Activated CD4-positive, alpha-beta T cell treated with anti-CD3 and anti-CD28 coated beads for 4 hours (primary cell): ENCODE measurements around the gene MUC3A.

Experiments used
- DNase-seq, 2 donors: peaks; one replicate each; pipeline ENCODE4 v3.0.0-alpha.2; 2020

MUC3A gene

DNA sequence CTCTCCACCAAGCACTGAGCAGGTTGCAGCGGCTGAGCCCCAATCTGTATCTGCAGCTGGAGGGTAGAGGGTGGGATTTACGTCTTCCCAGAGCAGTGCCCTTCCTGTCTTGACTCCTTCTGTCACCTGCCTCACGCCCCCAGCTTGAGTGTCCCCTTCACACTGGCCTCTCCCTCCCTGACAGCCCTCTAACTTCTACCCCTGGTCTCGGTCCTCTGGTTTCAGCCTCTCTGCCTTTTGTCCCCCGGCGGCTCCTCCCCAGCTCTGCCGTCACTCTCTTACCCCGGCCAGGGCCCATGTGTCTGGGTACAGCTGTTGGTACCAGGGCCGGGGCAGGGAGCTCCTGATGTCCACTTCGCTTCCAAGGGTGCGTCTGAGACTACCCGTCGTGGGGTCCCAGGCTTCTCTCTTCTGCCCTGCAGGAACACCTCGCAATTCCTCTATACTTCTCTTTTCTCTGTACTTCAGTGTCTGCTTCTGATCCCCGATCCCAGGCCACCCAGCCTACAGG is 654 bp downstream of the MUC3A start:
- no peak for DNase-seq

DNA sequence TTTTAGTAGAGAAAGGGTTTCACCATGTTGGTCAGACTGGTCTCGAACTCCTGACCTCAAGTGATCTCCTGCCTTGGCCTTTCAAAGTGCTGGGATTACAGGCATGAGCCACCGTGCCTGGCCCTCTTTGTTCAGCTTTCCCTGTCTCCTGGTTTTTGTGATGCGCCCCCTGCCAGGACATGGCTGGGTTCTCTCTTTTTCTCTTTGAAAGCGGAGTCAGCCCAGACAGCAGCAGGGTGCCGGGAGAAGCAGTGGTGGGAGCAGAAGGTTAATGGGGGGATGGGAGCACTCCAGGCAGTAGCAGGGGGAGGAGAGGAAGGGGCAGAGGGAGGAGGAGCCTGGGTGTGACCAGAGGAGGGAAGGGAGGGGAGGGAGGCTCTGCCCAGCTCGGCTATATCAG is 1.8 kb downstream of the MUC3A start:
- no peak for DNase-seq

- no peak for DNase-seq
These were observed 2.7 kb downstream of the MUC3A start for GRCh38 chr7:100951888-100952560.

DNA sequence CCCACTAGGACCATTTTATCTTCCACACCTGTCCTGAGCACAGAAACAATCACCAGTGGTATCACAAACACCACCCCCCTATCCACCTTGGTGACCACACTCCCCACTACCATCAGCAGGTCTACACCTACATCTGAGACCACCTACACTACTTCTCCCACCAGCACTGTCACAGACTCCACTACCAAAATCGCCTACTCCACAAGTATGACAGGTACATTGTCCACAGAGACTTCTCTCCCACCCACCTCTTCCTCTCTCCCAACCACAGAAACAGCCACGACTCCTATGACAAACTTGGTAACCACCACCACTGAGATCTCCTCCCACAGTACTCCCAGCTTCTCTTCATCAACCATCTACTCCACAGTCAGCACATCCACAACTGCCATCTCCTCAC is 3.3 kb downstream of the MUC3A start:
- no peak for DNase-seq

DNA sequence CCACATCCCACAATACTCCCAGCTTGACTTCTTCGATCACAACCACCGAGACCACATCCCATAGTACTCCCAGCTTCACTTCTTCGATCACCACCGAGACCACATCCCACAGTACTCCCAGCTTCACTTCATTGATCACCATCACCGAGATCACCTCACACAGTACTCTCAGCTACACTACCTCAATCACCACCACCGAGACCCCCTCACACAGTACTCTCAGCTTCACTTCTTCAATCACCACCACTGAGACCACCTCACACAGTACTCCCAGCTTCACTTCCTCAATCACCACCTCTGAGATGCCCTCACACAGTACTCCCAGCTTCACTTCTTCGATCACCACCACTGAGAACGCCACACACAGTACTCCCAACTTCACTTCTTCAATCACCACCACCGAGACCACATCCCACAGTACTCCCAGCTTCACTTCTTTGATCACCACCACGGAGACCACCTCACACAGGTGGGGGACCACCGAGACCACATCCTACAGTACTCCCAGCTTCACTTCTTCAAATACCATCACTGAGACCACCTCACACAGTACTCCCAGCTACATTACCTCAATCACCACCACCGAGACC is 8.6 kb downstream of the MUC3A start:
- DNase-seq, result no peak

GRCh38 chr7:100959894-100960293 is 10.6 kb downstream of the MUC3A start:
- DNase-seq, result no peak

GRCh38 chr7:100962537-100962936 is 13.2 kb downstream of the MUC3A start:
- no peak for DNase-seq

- DNase-seq, result no peak
These were observed 14.1 kb downstream of the MUC3A start for GRCh38 chr7:100963386-100963785.

- no peak for DNase-seq
These were observed 14.5 kb downstream of the MUC3A start for GRCh38 chr7:100963874-100964273.

GRCh38 chr7:100964630-100965029 is 15.3 kb downstream of the MUC3A start:
- DNase-seq, result no peak

GRCh38 chr7:100965045-100965722 is 15.8 kb downstream of the MUC3A start:
- DNase-seq, result no peak

DNA sequence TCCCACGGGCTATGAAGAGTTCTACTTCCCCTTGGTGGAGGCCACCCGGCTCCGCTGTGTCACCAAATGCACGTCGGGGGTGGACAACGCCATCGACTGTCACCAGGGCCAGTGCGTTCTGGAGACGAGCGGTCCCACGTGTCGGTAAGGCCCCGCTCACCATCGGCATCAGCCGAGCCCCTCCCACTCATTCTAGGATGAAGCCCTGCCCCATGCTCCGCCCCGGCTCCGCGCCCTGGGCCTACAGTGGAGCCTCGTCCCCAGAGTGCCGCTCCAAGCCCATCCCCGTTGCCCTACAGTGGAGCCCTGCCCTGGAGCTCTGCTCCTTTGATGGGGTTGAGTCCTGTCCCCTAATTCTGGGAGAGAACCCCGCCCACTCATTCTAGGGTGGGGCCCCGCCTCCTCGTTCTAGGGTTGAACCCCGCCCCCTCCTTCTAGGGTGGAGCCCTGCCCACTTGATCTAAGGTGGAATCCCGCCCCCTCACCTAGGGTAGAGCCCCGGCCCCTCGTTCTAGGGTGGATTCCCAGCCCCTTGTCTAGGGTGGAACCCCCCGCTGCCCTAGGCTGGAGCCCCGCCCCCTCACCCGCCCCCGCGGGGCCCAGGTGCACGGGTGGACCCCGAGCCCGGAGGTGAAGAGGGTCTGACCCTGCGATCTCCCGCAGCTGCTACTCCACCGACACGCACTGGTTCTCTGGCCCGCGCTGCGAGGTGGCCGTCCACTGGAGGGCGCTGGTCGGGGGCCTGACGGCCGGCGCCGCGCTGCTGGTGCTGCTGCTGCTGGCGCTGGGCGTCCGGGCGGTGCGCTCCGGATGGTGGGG is 16.6 kb downstream of the MUC3A start:
- DNase-seq, result peak; percentile 64 to 71

GRCh38 chr7:100966542-100967291 is 17.4 kb downstream of the MUC3A start:
- no peak for DNase-seq

DNA sequence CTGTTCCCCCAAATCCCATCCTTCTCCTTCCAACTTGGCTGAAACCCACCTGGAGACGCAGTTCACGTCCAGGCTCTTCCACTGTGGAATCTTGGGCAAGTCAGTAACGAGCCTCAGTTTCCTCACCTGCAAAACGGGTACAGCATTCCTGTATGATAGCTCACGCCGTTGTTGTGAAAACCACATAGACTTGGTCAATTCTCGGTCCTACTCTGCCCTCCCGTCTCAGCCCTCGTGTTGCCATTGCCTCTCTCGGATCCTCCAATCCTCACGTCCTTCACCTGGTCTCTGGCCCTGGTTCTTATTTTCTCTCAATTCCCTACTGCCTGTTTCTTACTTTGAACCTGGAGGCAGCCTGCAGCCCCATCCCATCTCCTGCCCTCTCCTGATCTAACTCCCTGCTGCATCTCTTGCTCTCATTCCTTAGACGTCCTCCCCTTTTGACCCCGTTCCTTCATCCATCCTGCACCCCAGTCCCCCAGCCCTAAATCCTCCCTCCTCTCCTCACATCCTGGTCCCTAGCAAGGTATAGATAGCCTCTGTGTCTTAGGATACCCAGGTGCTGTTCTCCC is 18.0 kb downstream of the MUC3A start:
- DNase-seq, result no peak

- DNase-seq, result no peak
These were observed 18.7 kb downstream of the MUC3A start for GRCh38 chr7:100968031-100968430.

DNA sequence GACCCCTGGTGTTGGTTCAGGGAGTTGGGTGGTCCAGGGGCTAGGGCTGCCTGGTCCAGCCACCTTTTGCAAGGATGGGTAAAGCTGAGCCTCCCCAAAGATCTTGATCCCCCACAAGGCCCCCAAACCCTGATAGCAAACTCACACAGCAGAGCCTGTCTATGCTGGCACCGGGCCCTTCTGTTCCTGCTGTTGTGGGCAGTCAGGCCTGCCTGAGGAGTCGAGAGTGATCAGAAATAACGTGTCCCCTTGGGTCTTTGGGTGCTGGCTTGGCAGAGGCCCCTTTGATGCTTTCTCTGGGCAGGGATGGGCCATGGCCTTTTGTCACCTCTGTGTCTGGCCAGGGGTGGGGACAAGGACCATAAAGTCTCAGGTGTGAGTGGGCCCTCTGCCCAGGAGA is 19.3 kb downstream of the MUC3A start:
- DNase-seq, result no peak

DNA sequence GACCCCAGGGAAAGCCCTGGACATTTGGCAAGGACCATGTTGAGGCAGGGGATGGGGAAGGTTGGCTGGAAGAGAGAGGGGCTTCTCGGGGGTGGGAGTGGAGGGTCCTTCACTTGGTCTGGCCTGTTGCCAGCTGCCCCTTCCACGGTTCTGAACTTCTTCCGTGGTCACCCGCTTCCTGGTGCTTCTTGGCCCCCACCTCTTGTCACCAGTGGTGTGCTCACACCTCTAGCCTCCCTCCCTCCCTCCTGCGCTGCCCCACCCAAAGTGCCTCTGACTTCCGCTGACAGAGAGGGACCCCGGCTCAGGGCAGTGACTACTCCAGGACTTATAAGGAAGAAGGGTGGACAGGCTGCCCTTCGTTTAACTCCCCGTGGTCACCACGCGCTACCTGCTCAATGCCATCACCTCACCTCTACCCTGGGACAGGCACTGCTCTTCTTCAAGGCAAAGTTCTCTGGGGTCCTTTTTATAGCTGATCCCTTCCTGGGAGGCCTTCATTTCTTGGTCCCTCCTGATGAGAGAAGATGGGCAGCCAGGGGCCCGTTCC is 19.8 kb downstream of the MUC3A start, which contains the start of gene MUC12:
MUC12 (plus strand) TSS at position 500 of the 550 bp plus-strand sequence. CDS start 58 bp downstream, outside the sequence.
- DNase-seq, result no peak

GRCh38 chr7:100971111-100972001 is 22.0 kb downstream of the MUC3A start:
- no peak for DNase-seq

- DNase-seq, result no peak
These were observed 22.6 kb downstream of the MUC3A start for GRCh38 chr7:100972002-100972347.

DNA sequence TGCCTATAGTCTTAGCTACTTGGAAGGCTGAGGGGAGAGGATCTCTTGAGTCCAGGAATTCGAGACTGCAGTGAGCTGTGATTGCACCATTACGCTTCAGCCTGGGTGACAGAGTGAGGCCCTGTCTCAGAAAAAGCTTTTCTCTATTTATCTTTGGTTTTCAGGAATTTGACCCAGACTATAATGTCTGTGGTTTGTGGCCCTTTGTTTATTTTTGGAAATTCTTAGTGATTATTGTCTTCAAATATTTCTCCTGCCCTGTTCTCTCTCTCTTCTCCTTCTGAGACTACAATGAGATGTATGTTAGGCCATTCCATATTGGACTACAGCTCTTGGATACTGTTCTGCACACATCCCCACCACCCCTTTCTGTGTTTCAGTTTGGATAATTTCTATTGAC is 24.7 kb downstream of the MUC3A start:
- no peak for DNase-seq

DNA sequence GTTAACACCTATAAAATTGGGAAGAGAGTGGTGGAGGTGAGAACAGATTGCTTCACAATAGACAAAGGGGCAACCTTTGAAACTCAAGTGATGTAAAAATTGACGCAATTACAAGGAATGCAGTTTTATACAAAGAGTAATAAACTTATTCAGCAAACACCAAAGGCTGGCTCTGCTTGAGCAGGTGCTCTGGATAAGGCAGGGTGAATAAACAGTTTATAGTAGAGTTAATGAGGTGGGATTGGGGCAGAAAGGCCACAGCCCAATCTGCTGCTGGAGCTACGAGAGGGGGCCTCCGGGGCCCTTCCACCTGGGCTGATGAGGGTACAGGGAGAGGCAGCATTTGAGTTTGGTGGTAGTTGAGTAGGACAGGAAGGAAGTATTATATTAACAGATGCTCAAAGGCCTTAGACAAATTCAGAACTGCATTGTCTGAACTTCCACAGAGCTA is 26.1 kb downstream of the MUC3A start:
- no peak for DNase-seq
